K562 (cell line): ENCODE measurements around the gene RNF13. TPM values are rescaled to one million over a fixed set of nuclear protein-coding genes. Genes with fewer than 3 reads are reported as not detected.
A peak's percentile ranks its signal among the peaks of the same experiment; 100 is the strongest.

Experiments
- AFF4 ChIP-seq: sonication (generic); formaldehyde crosslinking; IDR thresholded peaks from 2 replicates; pipeline ENCODE4 v1.8.0; 2023; ENCODE audit warnings: mild to moderate bottlenecking, missing genetic modification reagents
- EGR1 ChIP-seq: fragments of 450-650 bp; conservative IDR thresholded peaks from 2 replicates; pipeline ENCODE4 v1.6.1; 2017; ENCODE audit warnings: mild to moderate bottlenecking
- GTF2E2 ChIP-seq: fragments of 200-800 bp; sonication (Bioruptor generic); IDR thresholded peaks from 2 replicates; pipeline ENCODE4 v1.6.1; 2016; ENCODE audit warnings: missing genetic modification characterization, missing compliant biosample characterization
- MCM3 ChIP-seq: fragments of 450-650 bp; IDR thresholded peaks from 2 replicates; pipeline ENCODE4 v1.6.1; 2016
- MECOM ChIP-seq: fragments of 250-450 bp; sonication (Bioruptor Pico); IDR thresholded peaks from 2 replicates; pipeline ENCODE4 v1.8.0; 2022; ENCODE audit warnings: inconsistent platforms
- PHB ChIP-seq: fragments of 250-450 bp; sonication (Bioruptor Pico); IDR thresholded peaks from 2 replicates; pipeline ENCODE4 v1.5.0; 2021
- RHOXF2B ChIP-seq: fragments of 250-450 bp; sonication (Bioruptor Pico); conservative IDR thresholded peaks from 2 replicates; pipeline ENCODE4 v1.5.1; 2021
- SAFB2 ChIP-seq: fragments of 200-400 bp; formaldehyde crosslinking; IDR thresholded peaks from 2 replicates; pipeline ENCODE4 v1.6.1; 2018; ENCODE audit warnings: borderline replicate concordance, low read length, low read depth, moderate library complexity; ENCODE audit not compliant: severe bottlenecking
- SRSF9 ChIP-seq: fragments of 200-400 bp; formaldehyde crosslinking; IDR thresholded peaks from 2 replicates; pipeline ENCODE4 v1.6.1; 2017; ENCODE audit warnings: low read depth, low read length, borderline replicate concordance
- ZNF184 ChIP-seq: sonication (generic); formaldehyde crosslinking; IDR thresholded peaks from 2 replicates; pipeline ENCODE4 v1.5.0; 2020; ENCODE audit warnings: missing genetic modification reagents
- ZNF449 ChIP-seq: fragments of 250-450 bp; sonication (Bioruptor Pico); IDR thresholded peaks from 2 replicates; pipeline ENCODE4 v1.8.0; 2022; ENCODE audit warnings: moderate library complexity, mild to moderate bottlenecking, inconsistent platforms
- ZNF699 ChIP-seq: fragments of 250-450 bp; sonication (Bioruptor Pico); IDR thresholded peaks from 2 replicates; pipeline ENCODE4 v1.8.0; 2021; ENCODE audit warnings: mild to moderate bottlenecking, moderate library complexity; ENCODE audit not compliant: insufficient replicate concordance
- polyA plus RNA-seq, 8 experiments: library from polyadenylated mRNA; depleted of rRNA in 4 of 8; stranded (reverse) in 5 of 8; unstranded in 3 of 8; fragments of >200 nt; fragmentation: Nextera tagmentation in 2 of 8; fragmentation: Illumina TruSeq in 1 of 8; extraction: Ambion mirVana in 2 of 8; extraction: Trizol in 1 of 8; gene quantifications; 2 replicates each; pipeline versions ENCODE4 v1.2.1 to v1.2.3, GENCODE V29; 2011 to 2014; ENCODE audit warnings: inconsistent platforms in 1 of 8, missing spikeins in 1 of 8
- total RNA-seq, 7 experiments: library from RNA; depleted of rRNA in 6 of 7; stranded (reverse); fragments of >200 nt in 6 of 7; fragmentation: Illumina TruSeq in 2 of 7; extraction: Trizol in 2 of 7; gene quantifications; 2 replicates each; pipeline versions ENCODE4 v1.2.1 to v1.2.3, GENCODE V29; 2011 to 2021; ENCODE audit warnings: low replicate concordance in 1 of 7
- TF ChIP-seq, protein P1 (sequence below): fragments of 450-650 bp; IDR thresholded peaks from 2 replicates; pipeline ENCODE4 v1.7.0; 2016; ENCODE audit warnings: borderline replicate concordance
- TF ChIP-seq, protein P2 (sequence below), 3 experiments: IDR thresholded peaks in 2 of 3; conservative IDR thresholded peaks in 1 of 3; 2 replicates each; pipeline ENCODE4 v1.5.1; 2011 to 2012; ENCODE audit warnings: low read length in 3 of 3, mild to moderate bottlenecking in 3 of 3, control low read depth in 2 of 3, improper control_type of control experiment in 1 of 3, inconsistent platforms in 1 of 3, low read depth in 1 of 3, mixed read lengths in 1 of 3, moderate library complexity in 1 of 3; ENCODE audit not compliant: insufficient read depth in 2 of 3
- TF ChIP-seq, protein P3 (sequence below): fragments of 450-650 bp; formaldehyde crosslinking; IDR thresholded peaks from 2 replicates; pipeline ENCODE4 v1.4.0; 2020; ENCODE audit warnings: mild to moderate bottlenecking, moderate library complexity

RNF13 gene
- total and polyA plus RNA-seq, 9 of the 15 experiments (the other 6 are each of a cell fraction or from before 2014, with no cell fraction given), result 12.7 to 35.8 (median 18.9) TPM

GRCh38 chr3:149936812-149937230 is 123.8 kb downstream of the RNF13 start (continued):
- TF ChIP-seq ZNF699 (CRISPR knock-in tag), result no peak
- TF ChIP-seq, protein P1, sequence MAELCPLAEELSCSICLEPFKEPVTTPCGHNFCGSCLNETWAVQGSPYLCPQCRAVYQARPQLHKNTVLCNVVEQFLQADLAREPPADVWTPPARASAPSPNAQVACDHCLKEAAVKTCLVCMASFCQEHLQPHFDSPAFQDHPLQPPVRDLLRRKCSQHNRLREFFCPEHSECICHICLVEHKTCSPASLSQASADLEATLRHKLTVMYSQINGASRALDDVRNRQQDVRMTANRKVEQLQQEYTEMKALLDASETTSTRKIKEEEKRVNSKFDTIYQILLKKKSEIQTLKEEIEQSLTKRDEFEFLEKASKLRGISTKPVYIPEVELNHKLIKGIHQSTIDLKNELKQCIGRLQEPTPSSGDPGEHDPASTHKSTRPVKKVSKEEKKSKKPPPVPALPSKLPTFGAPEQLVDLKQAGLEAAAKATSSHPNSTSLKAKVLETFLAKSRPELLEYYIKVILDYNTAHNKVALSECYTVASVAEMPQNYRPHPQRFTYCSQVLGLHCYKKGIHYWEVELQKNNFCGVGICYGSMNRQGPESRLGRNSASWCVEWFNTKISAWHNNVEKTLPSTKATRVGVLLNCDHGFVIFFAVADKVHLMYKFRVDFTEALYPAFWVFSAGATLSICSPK, result no peak
- TF ChIP-seq RHOXF2B, result no peak
- TF ChIP-seq, protein P2, sequence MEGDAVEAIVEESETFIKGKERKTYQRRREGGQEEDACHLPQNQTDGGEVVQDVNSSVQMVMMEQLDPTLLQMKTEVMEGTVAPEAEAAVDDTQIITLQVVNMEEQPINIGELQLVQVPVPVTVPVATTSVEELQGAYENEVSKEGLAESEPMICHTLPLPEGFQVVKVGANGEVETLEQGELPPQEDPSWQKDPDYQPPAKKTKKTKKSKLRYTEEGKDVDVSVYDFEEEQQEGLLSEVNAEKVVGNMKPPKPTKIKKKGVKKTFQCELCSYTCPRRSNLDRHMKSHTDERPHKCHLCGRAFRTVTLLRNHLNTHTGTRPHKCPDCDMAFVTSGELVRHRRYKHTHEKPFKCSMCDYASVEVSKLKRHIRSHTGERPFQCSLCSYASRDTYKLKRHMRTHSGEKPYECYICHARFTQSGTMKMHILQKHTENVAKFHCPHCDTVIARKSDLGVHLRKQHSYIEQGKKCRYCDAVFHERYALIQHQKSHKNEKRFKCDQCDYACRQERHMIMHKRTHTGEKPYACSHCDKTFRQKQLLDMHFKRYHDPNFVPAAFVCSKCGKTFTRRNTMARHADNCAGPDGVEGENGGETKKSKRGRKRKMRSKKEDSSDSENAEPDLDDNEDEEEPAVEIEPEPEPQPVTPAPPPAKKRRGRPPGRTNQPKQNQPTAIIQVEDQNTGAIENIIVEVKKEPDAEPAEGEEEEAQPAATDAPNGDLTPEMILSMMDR (IDR thresholded peaks at IDR 0.05 in 2 of 3, conservative IDR thresholded peaks at IDR 0.05 in 1 of 3; ENCODE audit: insufficient read depth in 2 of 3, low read depth in 1 of 3, low read length in 3 of 3), result peak; percentile 70 to 80 (median 77)
- TF ChIP-seq SAFB2, result no peak
- TF ChIP-seq MECOM (CRISPR knock-in tag), result no peak
- TF ChIP-seq GTF2E2, result no peak
- TF ChIP-seq PHB (CRISPR knock-in tag), result no peak
- TF ChIP-seq SRSF9, result no peak
- TF ChIP-seq ZNF449, result no peak
- TF ChIP-seq, protein P3, sequence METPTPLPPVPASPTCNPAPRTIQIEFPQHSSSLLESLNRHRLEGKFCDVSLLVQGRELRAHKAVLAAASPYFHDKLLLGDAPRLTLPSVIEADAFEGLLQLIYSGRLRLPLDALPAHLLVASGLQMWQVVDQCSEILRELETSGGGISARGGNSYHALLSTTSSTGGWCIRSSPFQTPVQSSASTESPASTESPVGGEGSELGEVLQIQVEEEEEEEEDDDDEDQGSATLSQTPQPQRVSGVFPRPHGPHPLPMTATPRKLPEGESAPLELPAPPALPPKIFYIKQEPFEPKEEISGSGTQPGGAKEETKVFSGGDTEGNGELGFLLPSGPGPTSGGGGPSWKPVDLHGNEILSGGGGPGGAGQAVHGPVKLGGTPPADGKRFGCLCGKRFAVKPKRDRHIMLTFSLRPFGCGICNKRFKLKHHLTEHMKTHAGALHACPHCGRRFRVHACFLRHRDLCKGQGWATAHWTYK, result no peak
- TF ChIP-seq EGR1, result no peak
- no peak for TF ChIP-seq ZNF184 (CRISPR knock-in tag)
- TF ChIP-seq AFF4, result no peak
- no peak for TF ChIP-seq MCM3
